GM12878 (cell line): ENCODE measurements around the gene FRK. TPM values are rescaled to one million over a fixed set of nuclear protein-coding genes. Genes with fewer than 3 reads are reported as not detected.
"Not testable (repeated sequence)": the region's sequence is repeated elsewhere in the genome, so short reads cannot be mapped to it uniquely, and the experiment has no call there.

Experiments used
- ATAC-seq: fragments of 200-7000 bp; cut with Tn5 transposase; 3 replicates; pipeline ENCODE4 v1.9.1; 2020; ENCODE audit warnings: mild to moderate bottlenecking, moderate library complexity
- BruUV-seq: library from RNA; stranded (reverse); fragments of 400-500 nt; replicated peaks from 2 replicates; lab custom pipeline; 2021; lab: Mats Ljungman, UMichigan
- CTCF ChIA-PET: fragments of 300-600 bp; sonication (Branson Sonifier 250); formaldehyde crosslinking; extraction: SDS; loops from one replicate; lab custom pipeline; 2021; ENCODE audit warnings: inconsistent platforms; lab: Yijun Ruan, JAX
- POLR2A ChIA-PET: fragments of 350-600 bp; formaldehyde crosslinking; extraction: SDS; loops from one replicate; lab custom pipeline; 2021; ENCODE audit warnings: inconsistent platforms; lab: Charles Lee
- RAD21 ChIA-PET: fragments of 300-600 bp; sonication (Branson Sonifier 250); formaldehyde crosslinking; loops from one replicate; lab custom pipeline; 2023; ENCODE audit warnings: antibody characterized with exemption; ENCODE audit not compliant: unreplicated experiment; lab: Charles Lee
- SMC1A ChIA-PET: fragments of 300-600 bp; sonication (Branson Sonifier 250); formaldehyde crosslinking; loops from one replicate; lab custom pipeline; 2023; ENCODE audit not compliant: unreplicated experiment, uncharacterized antibody; lab: Charles Lee
- DNase-seq: peaks from one replicate; pipeline ENCODE4 v3.0.0-alpha.2; 2011; ENCODE audit warnings: low read depth, low spot score
- FAIRE-seq: peaks from 3 replicates; lab custom pipeline; 2011; peaks lifted over from hg19 to GRCh38; lab: Jason Lieb, UNC
- H2AFZ ChIP-seq: 2 replicates; pipeline ENCODE4 v1.6.0; 2011; ENCODE audit warnings: low read depth, low read length, control low read depth; ENCODE audit not compliant: control insufficient read depth
- H3K27ac ChIP-seq: 2 replicates; pipeline ENCODE4 v1.5.1; 2011; ENCODE audit warnings: control low read depth; ENCODE audit not compliant: control insufficient read depth, insufficient read depth
- H3K27me3 ChIP-seq, 2 experiments: replicated peaks in 1 of 2; 2 replicates each; pipeline versions ENCODE4 v1.6.0 to v1.6.1; 2011; ENCODE audit warnings: low read length in 1 of 2; ENCODE audit not compliant: control insufficient read depth in 2 of 2, insufficient read depth in 2 of 2
- H3K36me3 ChIP-seq, 2 experiments: 2 replicates each; pipeline ENCODE4 v1.5.1; 2011; ENCODE audit warnings: low read length in 1 of 2; ENCODE audit not compliant: control insufficient read depth in 2 of 2, insufficient read depth in 2 of 2
- H3K4me1 ChIP-seq: 2 replicates; pipeline ENCODE4 v1.6.1; 2011; ENCODE audit warnings: mild to moderate bottlenecking, low read length, moderate library complexity, mixed read lengths; ENCODE audit not compliant: control insufficient read depth, insufficient read depth
- H3K4me2 ChIP-seq: 2 replicates; pipeline ENCODE4 v1.6.0; 2011; ENCODE audit warnings: control low read depth; ENCODE audit not compliant: control insufficient read depth, insufficient read depth
- H3K4me3 ChIP-seq: fragments of 200-600 bp; sonication (generic); 2 replicates; pipeline ENCODE4 v1.5.1; 2016
- H3K79me2 ChIP-seq: 2 replicates; pipeline ENCODE4 v1.6.0; 2011; ENCODE audit warnings: low read length; ENCODE audit not compliant: control insufficient read depth, insufficient read depth
- H3K9ac ChIP-seq: 2 replicates; pipeline ENCODE4 v1.8.0; 2011; ENCODE audit warnings: low read length, control low read depth, mixed read lengths; ENCODE audit not compliant: control insufficient read depth, insufficient read depth
- H3K9me3 ChIP-seq: replicated peaks from 3 replicates; pipeline ENCODE4 v1.5.1; 2011; ENCODE audit warnings: mild to moderate bottlenecking, low read length; ENCODE audit not compliant: control insufficient read depth, insufficient read depth
- H4K20me1 ChIP-seq: 2 replicates; pipeline ENCODE4 v1.6.0; 2011; ENCODE audit not compliant: control insufficient read depth, insufficient read depth
- BHLHE40 ChIP-seq, 2 experiments: fragments of 450-650 bp in 1 of 2; IDR thresholded peaks; 2 replicates each; pipeline ENCODE4 v1.6.1; 2011 to 2017; ENCODE audit warnings: low read depth in 2 of 2, borderline replicate concordance in 1 of 2, improper control_type of control experiment in 1 of 2, low read length in 1 of 2, mild to moderate bottlenecking in 1 of 2
- CBX5 ChIP-seq: sonication (generic); IDR thresholded peaks from 2 replicates; pipeline ENCODE4 v1.6.1; 2016; ENCODE audit warnings: low read depth, moderate library complexity, mild to moderate bottlenecking, inconsistent platforms
- DPF2 ChIP-seq: fragments of 450-650 bp; IDR thresholded peaks from 2 replicates; pipeline ENCODE4 v1.6.1; 2017; ENCODE audit warnings: mild to moderate bottlenecking
- ZBTB33 ChIP-seq: fragments of 450-650 bp; IDR thresholded peaks from 2 replicates; pipeline ENCODE4 v1.6.1; 2017; ENCODE audit warnings: mild to moderate bottlenecking
- WGBS: methylation state at CpG from one replicate; pipeline ENCODE4 v1.1.6; 2016; ENCODE audit warnings: low lambda C conversion rate; ENCODE audit not compliant: insufficient replicate concordance, insufficient coverage; ENCODE audit errors: missing lambda C conversion rate; 5-methylcytosine and 5-hydroxymethylcytosine counted together
- in situ Hi-C: fragments of 300-500 bp; cut with MboI; formaldehyde crosslinking; loops from 9 replicates; pipeline ENCODE4 v1.14.3; 2018; ENCODE audit warnings: mixed read lengths
- intact Hi-C: fragments of 100-400 bp; cut with micrococcal nuclease; formaldehyde crosslinking; loops from one replicate; pipeline ENCODE4 v1.14.2; 2022; ENCODE audit not compliant: unreplicated experiment
- polyA plus RNA-seq, 11 experiments: library from polyadenylated mRNA; depleted of rRNA in 4 of 11; unstranded in 6 of 11; stranded (reverse) in 5 of 11; fragments of >200 nt; fragmentation: Nextera tagmentation in 4 of 11; fragmentation: Illumina TruSeq in 1 of 11; extraction: Ambion mirVana in 4 of 11; extraction: Trizol in 1 of 11; gene quantifications; 1 replicate in 1 of 11; 2 replicates in 10 of 11; pipeline versions ENCODE4 v1.2.1 to v1.2.3, GENCODE V29; 2011 to 2016; ENCODE audit warnings: inconsistent platforms in 2 of 11, missing spikeins in 2 of 11, low read depth in 1 of 11
- total RNA-seq, 4 experiments: library from RNA; depleted of rRNA in 3 of 4; stranded (reverse); fragments of >200 nt in 3 of 4; fragmentation: Illumina TruSeq in 1 of 4; extraction: Trizol in 1 of 4; gene quantifications; 2 replicates each; pipeline versions ENCODE4 v1.2.1 to v1.2.3, GENCODE V29; 2013 to 2021

The FRK gene
- total and polyA plus RNA-seq, 10 of the 15 experiments (the other 5 are each of a cell fraction or from before 2014, with no cell fraction given): 0.29 to 2.4 (median 1.2) TPM

GRCh38 chr6:115890238-115890637, 170.5 kb downstream of the FRK start:
- ChIA-PET SMC1A (interaction anchor here (1.0 to 1.5 kb wide), 3 partner anchors 19 to 211 kb away, joined by 3 read pairs; no protein-coding TSS in a partner anchor), CTCF (interaction anchor here (0.7 kb wide), 1 partner anchor 1796 kb away, joined by 4 read pairs; no protein-coding TSS in a partner anchor), RAD21 (no interaction called here), POLR2A (no interaction called here)
- intact Hi-C loops (loop anchor here (2.0 to 10.0 kb wide), 4 partner anchors 47 to 835 kb away; no protein-coding TSS in a partner anchor), in situ Hi-C loops (loop anchor here (10.0 kb wide), 1 partner anchor 205 kb away; no protein-coding TSS in a partner anchor)
- DNase-seq: no peak
- Histone ChIP-seq H3K36me3 (no peaks in the 10 kb centered on the region), H3K27me3 (no peaks in the 10 kb centered on the region), H2AFZ (no peak overlapping the region), H3K79me2 (no peaks in the 10 kb centered on the region), H3K4me1 (peaks cover 26% of the 10 kb centered on the region), H4K20me1 (no peaks in the 10 kb centered on the region), H3K4me3 (no peak overlapping the region), H3K9me3 (no peaks in the 10 kb centered on the region; the same call in 2 of the 3 replicates), H3K9ac (no peak overlapping the region), H3K4me2 (no peak overlapping the region), H3K27ac (peak overlapping the region; percentile 58; the same call in 1 of the 2 replicates)
- ATAC-seq: no peak
- no peak for TF ChIP-seq CBX5
- no peak for FAIRE-seq
- BruUV-seq: no TSS peak
- 87% methylated on average over 10 of the region's 10 CpGs for WGBS

- H3K9me3 ChIP-seq, FAIRE-seq, H3K27ac ChIP-seq, H4K20me1 ChIP-seq, H3K27me3 ChIP-seq, in situ Hi-C loops, H3K36me3 ChIP-seq, DNase-seq, intact Hi-C loops, BruUV-seq, H2AFZ ChIP-seq, H3K4me3 ChIP-seq, H3K79me2 ChIP-seq, H3K9ac ChIP-seq, H3K4me2 ChIP-seq: not testable (repeated sequence)
- H3K4me1 ChIP-seq: peaks cover 26% of the 10 kb centered on the region
- ChIA-PET SMC1A (interaction anchor here (1.8 kb wide), 1 partner anchor 8 kb away, joined by 9 read pairs; no protein-coding TSS in a partner anchor), CTCF (interaction anchor here (1.3 kb wide), 1 partner anchor 50 kb away, joined by 4 read pairs; no protein-coding TSS in a partner anchor), RAD21 (interaction anchor here (1.6 kb wide), 1 partner anchor 208 kb away, joined by 4 read pairs; no protein-coding TSS in a partner anchor), POLR2A (interaction anchor here (0.6 to 1.1 kb wide), 2 partner anchors 199 to 578 kb away, joined by 3 read pairs; no protein-coding TSS in a partner anchor)
- ATAC-seq: peak; percentile 11; the same call in 1 of the 3 replicates
- TF ChIP-seq ZBTB33 (peak; percentile 97), BHLHE40 (IDR thresholded peaks at IDR 0.05; ENCODE audit: borderline replicate concordance in 1 of 2, low read depth in 2 of 2, low read length in 1 of 2) (peak in 1 of 2 experiments; percentile 27; a peak in 1 of 4 replicates), DPF2 (peak; percentile 37; the same call in 1 of the 2 replicates)
- 90% methylated on average over 37 of the region's 38 CpGs for WGBS
Measured at GRCh38 chr6:115888687-115889470, 171.8 kb downstream of the FRK start.
